ENCODE data around the gene TMEM109.

- TF ChIP-seq RAD21 (IDR thresholded peaks at IDR 0.05; ENCODE audit: low read length) (no peak), NFE2L2 (IDR thresholded peaks at IDR 0.05; ENCODE audit: low read depth, low read length) (no peak), CTCF (conservative IDR thresholded peaks at IDR 0.05; ENCODE audit: low read depth, low read length) (0 out of 2 replicates have a peak, but pooled peaks have one; percentile 16), USF2 (IDR thresholded peaks at IDR 0.05; ENCODE audit: low read depth, low read length) (no peak), POLR2A (IDR thresholded peaks at IDR 0.05; ENCODE audit: low read depth, low read length) (no peak), RCOR1 (IDR thresholded peaks at IDR 0.05; ENCODE audit: insufficient replicate concordance, low read length) (no peak), MAZ (IDR thresholded peaks at IDR 0.05; ENCODE audit: borderline replicate concordance, low read depth, low read length) (no peak), MAFK (IDR thresholded peaks at IDR 0.05; ENCODE audit: low read depth, low read length) (no peak), FOS (IDR thresholded peaks at IDR 0.05; ENCODE audit: low read depth, low read length) (no peak), ELK1 (IDR thresholded peaks at IDR 0.05; ENCODE audit: borderline replicate concordance, low read depth, low read length) (no peak), RFX5 (IDR thresholded peaks at IDR 0.05; ENCODE audit: low read depth, low read length) (no peak), BHLHE40 (IDR thresholded peaks at IDR 0.05; ENCODE audit: low read depth, low read length) (no peak)
Observed at GRCh38 chr11:60871378-60872061, 42.4 kb upstream of the TMEM109 start.
